ENCODE data around the gene TNNC2. TPM values are rescaled to one million over a fixed set of nuclear protein-coding genes. Genes with fewer than 3 reads are reported as not detected.

The TNNC2 gene
- total RNA-seq, 2 experiments from 2014 or later: 1.2 to 1.5 TPM

- Mint-ChIP-seq H3K27ac (no peak overlapping the region), H3K9me3 (no peaks in the 10 kb centered on the region), H3K4me1 (ENCODE audit: low read depth) (peaks cover 9% of the 10 kb centered on the region), H3K27me3 (peaks cover 17% of the 10 kb centered on the region), H3K4me3 (no peak overlapping the region), H3K36me3 (ENCODE audit: low read depth) (peaks cover 5% of the 10 kb centered on the region)
- H3K4me1 ChIP-seq (ENCODE audit: insufficient read depth, low read length): peaks cover 12% of the 10 kb centered on the region
- ATAC-seq (ENCODE audit: poor library complexity) (no peak), DNase-seq (no peak)
- ChIA-PET CTCF (interaction anchor here (0.7 kb wide), 1 partner anchor 11 kb away, joined by 3 read pairs; no protein-coding TSS in a partner anchor), POLR2A (no interaction called here)
- no peaks in the 10 kb centered on the region for H3K27me3 ChIP-seq (ENCODE audit: control insufficient read depth in 1 of 2, insufficient read depth in 2 of 2, low read length in 2 of 2)
- no peaks in the 10 kb centered on the region for H3K9me3 ChIP-seq (ENCODE audit: control insufficient read depth in 1 of 2, insufficient read depth in 1 of 2, low read length in 2 of 2)
- no peak overlapping the region for H3K27ac ChIP-seq (ENCODE audit: low read depth in 1 of 2, low read length in 2 of 2)
- H3K36me3 ChIP-seq (ENCODE audit: insufficient read depth, low read length): no peaks in the 10 kb centered on the region
- H3K4me3 ChIP-seq (ENCODE audit: low read length): no peak overlapping the region
- intact Hi-C loops (cut with DNase I, micrococcal nuclease): no loop called here
- no peak for TF ChIP-seq CTCF (IDR thresholded peaks at IDR 0.05)
These were observed 10.2 kb downstream of the TNNC2 start for GRCh38 chr20:45816951-45817350.

- Mint-ChIP-seq H3K27ac (no peak overlapping the region), H3K36me3 (ENCODE audit: low read depth) (peaks cover 27% of the 10 kb centered on the region), H3K4me3 (no peak overlapping the region), H3K4me1 (ENCODE audit: low read depth) (peaks cover 15% of the 10 kb centered on the region), H3K27me3 (peaks cover 6% of the 10 kb centered on the region), H3K9me3 (no peaks in the 10 kb centered on the region)
- no peak for ATAC-seq (ENCODE audit: poor library complexity)
- no peak overlapping the region for H3K27ac ChIP-seq (ENCODE audit: low read depth in 1 of 2, low read length in 2 of 2)
- no peak overlapping the region for H3K4me3 ChIP-seq (ENCODE audit: low read length)
- H3K36me3 ChIP-seq (ENCODE audit: insufficient read depth, low read length): peaks cover 21% of the 10 kb centered on the region
- intact Hi-C loops (cut with DNase I, micrococcal nuclease): loop anchor here in 1 of 2 experiments (5.0 kb wide), 2 partner anchors 43 to 78 kb away; partner anchors contain the start of genes ACOT8, CTSA, NEURL2 and ZSWIM3
- H3K4me1 ChIP-seq (ENCODE audit: insufficient read depth, low read length): peaks cover 16% of the 10 kb centered on the region
- DNase-seq: no peak
- H3K9me3 ChIP-seq (ENCODE audit: control insufficient read depth in 1 of 2, insufficient read depth in 1 of 2, low read length in 2 of 2): no peaks in the 10 kb centered on the region
- H3K27me3 ChIP-seq (ENCODE audit: control insufficient read depth in 1 of 2, insufficient read depth in 2 of 2, low read length in 2 of 2): no peaks in the 10 kb centered on the region
- TF ChIP-seq CTCF (IDR thresholded peaks at IDR 0.05): no peak
- ChIA-PET CTCF (interaction anchor here (1.0 kb wide), 1 partner anchor 15 kb away, joined by 4 read pairs; no protein-coding TSS in a partner anchor), POLR2A (no interaction called here)
These were observed 12.8 kb downstream of the TNNC2 start for GRCh38 chr20:45814314-45814713.

- no peak for ATAC-seq (ENCODE audit: poor library complexity)
- CTCF ChIA-PET: interaction anchor here (1.0 to 1.3 kb wide), 2 partner anchors 14 kb away, joined by 3 to 4 read pairs; no protein-coding TSS in a partner anchor
- H3K4me3 Mint-ChIP-seq: peak overlapping the region; percentile 82
- TF ChIP-seq CTCF (IDR thresholded peaks at IDR 0.05): no peak
- Histone ChIP-seq H3K27ac (ENCODE audit: low read depth in 1 of 2, low read length in 2 of 2) (no peak overlapping the region), H3K36me3 (ENCODE audit: insufficient read depth, low read length) (peaks cover 29% of the 10 kb centered on the region), H3K4me3 (ENCODE audit: low read length) (no peak overlapping the region), H3K27me3 (ENCODE audit: control insufficient read depth in 1 of 2, insufficient read depth in 2 of 2, low read length in 2 of 2) (no peaks in the 10 kb centered on the region), H3K9me3 (ENCODE audit: control insufficient read depth in 1 of 2, insufficient read depth in 1 of 2, low read length in 2 of 2) (no peaks in the 10 kb centered on the region), H3K4me1 (ENCODE audit: insufficient read depth, low read length) (peaks cover 16% of the 10 kb centered on the region)
- peaks cover 3% of the 10 kb centered on the region for H3K27me3 Mint-ChIP-seq
- no peaks in the 10 kb centered on the region for H3K9me3 Mint-ChIP-seq
- POLR2A ChIA-PET: no interaction called here
- peaks cover 15% of the 10 kb centered on the region for H3K4me1 Mint-ChIP-seq (ENCODE audit: low read depth)
- no peak overlapping the region for H3K27ac Mint-ChIP-seq
- intact Hi-C loops (cut with DNase I, micrococcal nuclease): loop anchor here (2.0 to 5.0 kb wide), 4 partner anchors 21 to 79 kb away; partner anchors contain the start of genes ACOT8 (in 2 of the 2), ZSWIM3 (in 2 of the 2), CTSA (in 1 of the 2) and NEURL2 (in 1 of the 2)
- H3K36me3 Mint-ChIP-seq (ENCODE audit: low read depth): peaks cover 35% of the 10 kb centered on the region
- DNase-seq: no peak
These were observed 13.6 kb downstream of the TNNC2 start for GRCh38 chr20:45813489-45813888.

All from CD4-positive, alpha-beta T cell (primary cell).